Measurements from ENCODE around the gene PRXL2B. TPM values are rescaled to one million over a fixed set of nuclear protein-coding genes. Genes with fewer than 3 reads are reported as not detected.
A peak's percentile ranks its signal among the peaks of the same experiment; 100 is the strongest.

The PRXL2B gene
- total RNA-seq, 1 donor from 2014 or later = 26.3 TPM

DNA sequence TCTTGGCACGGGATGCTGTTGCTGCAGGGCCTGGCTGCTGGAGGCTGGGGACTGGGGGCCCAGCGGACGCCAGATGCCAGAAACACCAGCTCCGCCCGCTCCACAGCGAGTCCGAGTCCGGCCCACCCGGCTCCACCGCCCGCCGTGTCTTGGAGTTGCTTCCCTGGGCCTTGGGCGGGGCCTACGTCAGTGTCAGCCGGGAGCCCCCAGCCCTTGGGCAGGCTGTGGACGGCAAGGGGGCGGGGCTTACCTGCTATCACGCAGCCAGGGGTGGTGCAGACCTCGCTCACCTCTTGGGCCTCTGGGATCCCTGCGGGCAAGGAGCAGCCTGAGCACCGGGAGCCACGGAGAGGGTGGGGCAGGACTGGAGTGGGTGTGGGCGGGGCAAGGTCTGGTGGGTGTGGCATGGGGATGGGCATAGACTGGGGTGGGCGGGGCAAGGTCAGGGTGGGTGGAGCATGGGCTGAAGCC lies 24.5 kb downstream of the PRXL2B start:
- intact Hi-C loops (cut with DNase I) = no loop called here
- H3K27me3 ChIP-seq (ENCODE audit: low read depth) = peaks cover 9% of the 10 kb centered on the region
- DNase-seq = peak; percentile 69
- peaks cover 14% of the 10 kb centered on the region for H3K9me3 ChIP-seq
- peak overlapping the region; percentile 1 for H3K4me3 ChIP-seq
- H3K27ac ChIP-seq = no peak overlapping the region
- ATAC-seq = peak; percentile 65 to 68
- TF ChIP-seq, protein P1, sequence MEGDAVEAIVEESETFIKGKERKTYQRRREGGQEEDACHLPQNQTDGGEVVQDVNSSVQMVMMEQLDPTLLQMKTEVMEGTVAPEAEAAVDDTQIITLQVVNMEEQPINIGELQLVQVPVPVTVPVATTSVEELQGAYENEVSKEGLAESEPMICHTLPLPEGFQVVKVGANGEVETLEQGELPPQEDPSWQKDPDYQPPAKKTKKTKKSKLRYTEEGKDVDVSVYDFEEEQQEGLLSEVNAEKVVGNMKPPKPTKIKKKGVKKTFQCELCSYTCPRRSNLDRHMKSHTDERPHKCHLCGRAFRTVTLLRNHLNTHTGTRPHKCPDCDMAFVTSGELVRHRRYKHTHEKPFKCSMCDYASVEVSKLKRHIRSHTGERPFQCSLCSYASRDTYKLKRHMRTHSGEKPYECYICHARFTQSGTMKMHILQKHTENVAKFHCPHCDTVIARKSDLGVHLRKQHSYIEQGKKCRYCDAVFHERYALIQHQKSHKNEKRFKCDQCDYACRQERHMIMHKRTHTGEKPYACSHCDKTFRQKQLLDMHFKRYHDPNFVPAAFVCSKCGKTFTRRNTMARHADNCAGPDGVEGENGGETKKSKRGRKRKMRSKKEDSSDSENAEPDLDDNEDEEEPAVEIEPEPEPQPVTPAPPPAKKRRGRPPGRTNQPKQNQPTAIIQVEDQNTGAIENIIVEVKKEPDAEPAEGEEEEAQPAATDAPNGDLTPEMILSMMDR (IDR thresholded peaks at IDR 0.05) = no peak
- peaks cover 6% of the 10 kb centered on the region for H3K4me1 ChIP-seq
- no peaks in the 10 kb centered on the region for H3K36me3 ChIP-seq

DNA sequence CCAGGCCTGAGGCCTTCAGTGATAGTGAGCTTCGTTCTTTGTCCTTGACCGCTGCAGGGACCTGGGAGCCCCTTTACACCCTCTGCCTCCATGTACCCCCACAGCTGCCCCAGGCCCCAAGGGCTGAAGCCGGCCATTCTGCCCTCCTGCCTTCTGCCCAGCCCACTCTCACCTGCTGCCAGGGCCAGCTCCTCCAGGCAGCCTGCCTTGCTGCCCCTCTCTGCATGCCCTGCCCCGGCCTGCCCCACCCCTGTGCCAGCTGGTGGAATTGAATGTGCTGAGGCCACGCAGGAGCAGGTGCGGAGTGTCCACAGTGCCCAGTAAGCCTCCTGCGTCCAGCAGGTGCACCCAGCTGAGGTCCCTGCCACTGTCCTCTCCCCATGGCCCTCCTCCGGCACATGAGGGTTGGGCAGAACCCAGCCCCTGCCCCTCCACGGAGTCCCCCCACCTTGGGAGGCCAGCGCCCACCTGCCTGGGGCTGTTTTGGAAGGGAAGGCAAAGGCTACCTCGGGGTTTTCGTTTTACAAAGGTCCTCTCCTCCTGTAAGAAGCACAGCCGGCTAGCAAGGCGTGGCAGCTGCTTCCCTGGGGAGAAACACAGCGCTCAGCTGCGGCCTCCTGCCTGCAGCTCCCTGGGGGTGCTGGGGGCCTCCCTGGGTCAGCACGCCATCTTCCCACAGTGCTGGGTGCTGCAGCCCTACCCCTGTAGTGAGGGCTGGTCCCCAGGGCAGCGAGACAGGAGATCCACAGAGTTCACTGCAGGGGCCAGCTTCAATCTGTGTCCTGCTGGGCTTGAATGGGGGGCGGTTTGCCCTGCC lies 25.3 kb downstream of the PRXL2B start:
- Histone ChIP-seq H3K27me3 (ENCODE audit: low read depth) (peaks cover 5% of the 10 kb centered on the region), H3K9me3 (peaks cover 14% of the 10 kb centered on the region), H3K4me1 (peaks cover 6% of the 10 kb centered on the region), H3K36me3 (no peaks in the 10 kb centered on the region), H3K4me3 (no peak overlapping the region), H3K27ac (no peak overlapping the region)
- intact Hi-C loops (cut with DNase I) = no loop called here
- TF ChIP-seq, protein P1 (IDR thresholded peaks at IDR 0.05) = no peak
- DNase-seq (peak; percentile 34), ATAC-seq (no peak)

DNA sequence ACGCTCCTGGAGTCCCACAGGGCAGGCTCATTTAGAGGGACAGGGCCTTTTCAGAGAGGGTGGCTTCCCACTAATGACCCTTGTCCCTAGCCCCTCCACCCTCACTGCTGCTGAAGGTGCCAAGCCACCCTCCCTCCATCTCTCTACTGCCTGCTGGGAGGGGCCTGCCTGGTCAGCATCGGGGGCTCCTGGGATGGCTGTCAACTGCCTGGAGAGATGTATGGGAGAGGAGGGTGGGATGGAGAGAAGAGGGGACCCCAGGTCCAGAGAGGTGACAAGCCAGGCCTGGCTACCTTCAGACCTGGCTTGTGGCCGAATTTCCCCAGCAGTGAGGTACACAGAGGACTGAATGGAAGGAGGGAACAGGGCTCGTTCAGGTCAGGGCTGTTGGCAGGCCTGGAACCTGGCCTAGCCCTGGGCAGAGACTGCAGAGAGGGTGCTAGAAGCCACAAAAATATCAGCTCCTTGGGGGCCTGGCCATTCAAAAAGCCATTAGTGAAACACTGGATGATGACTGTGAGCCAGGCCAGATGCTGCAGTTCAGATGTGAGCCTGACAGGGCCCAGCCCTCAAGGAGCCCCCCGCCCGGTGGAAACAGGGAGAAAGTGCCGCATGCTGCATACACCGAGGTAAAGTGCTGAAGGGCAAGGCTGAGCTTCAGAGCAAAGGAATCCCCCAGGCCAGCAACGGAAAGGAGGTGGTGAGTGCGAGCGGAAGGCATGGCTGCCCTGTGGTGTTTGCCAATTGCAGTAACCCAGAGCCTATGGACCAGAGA lies 26.2 kb downstream of the PRXL2B start:
- H3K36me3 ChIP-seq = no peaks in the 10 kb centered on the region
- TF ChIP-seq, protein P1 (IDR thresholded peaks at IDR 0.05) = no peak
- ATAC-seq (no peak), DNase-seq (no peak)
- no peak overlapping the region for H3K4me3 ChIP-seq
- intact Hi-C loops (cut with DNase I) = no loop called here
- H3K4me1 ChIP-seq = peaks cover 6% of the 10 kb centered on the region
- no peak overlapping the region for H3K27ac ChIP-seq
- peaks cover 14% of the 10 kb centered on the region for H3K9me3 ChIP-seq
- H3K27me3 ChIP-seq (ENCODE audit: low read depth) = peaks cover 5% of the 10 kb centered on the region

DNA sequence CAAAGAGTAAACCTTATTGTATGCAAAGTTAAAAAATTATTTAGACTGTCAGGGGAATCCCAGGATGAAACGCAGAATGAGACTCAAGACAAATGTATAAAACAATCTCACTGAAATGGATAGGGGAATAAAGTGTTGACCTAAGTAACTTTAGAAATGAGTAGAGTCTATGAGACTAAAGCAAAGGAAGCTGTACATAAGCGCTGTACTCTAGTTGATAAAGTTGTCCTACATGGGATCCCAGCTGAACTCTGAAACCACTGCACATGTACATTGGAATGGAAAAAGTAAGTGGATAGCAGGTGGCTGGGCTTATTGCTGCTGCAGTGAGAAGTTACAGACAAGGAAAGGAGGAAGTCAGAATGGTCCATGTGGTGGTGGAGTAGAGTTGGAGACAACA lies 27.6 kb downstream of the PRXL2B start:
- no peak overlapping the region for H3K4me3 ChIP-seq
- DNase-seq (no peak), ATAC-seq (no peak)
- H3K27me3 ChIP-seq (ENCODE audit: low read depth) = peaks cover 5% of the 10 kb centered on the region
- intact Hi-C loops (cut with DNase I) = no loop called here
- H3K9me3 ChIP-seq = peaks cover 14% of the 10 kb centered on the region
- TF ChIP-seq, protein P1 (IDR thresholded peaks at IDR 0.05) = no peak
- no peak overlapping the region for H3K27ac ChIP-seq
- H3K36me3 ChIP-seq = no peaks in the 10 kb centered on the region
- peaks cover 6% of the 10 kb centered on the region for H3K4me1 ChIP-seq

DNA sequence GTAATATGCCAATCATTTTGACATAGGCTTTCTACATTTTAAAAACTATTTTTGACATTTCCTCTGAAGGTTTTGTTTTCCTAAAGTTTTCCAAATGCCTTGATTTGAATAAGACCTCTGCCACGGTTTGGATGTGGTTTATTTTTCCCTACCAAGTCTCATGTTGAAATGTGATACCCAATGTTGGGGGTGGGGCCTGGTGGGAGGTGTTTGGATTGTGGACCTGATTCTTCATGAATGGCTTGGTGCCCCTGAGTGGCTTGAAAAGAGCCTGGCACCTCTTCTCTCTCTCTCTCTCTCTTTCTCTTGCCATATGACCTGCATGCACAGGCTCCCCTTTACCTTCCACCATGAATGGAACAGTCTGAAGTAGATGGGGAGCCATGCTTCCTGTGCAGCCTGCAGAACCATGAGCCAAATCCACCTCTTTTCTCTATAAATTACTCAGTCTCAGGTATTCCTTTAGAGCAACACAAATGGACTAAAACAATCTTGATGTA lies 31.4 kb downstream of the PRXL2B start:
- DNase-seq = no peak
- no peaks in the 10 kb centered on the region for H3K36me3 ChIP-seq
- H3K9me3 ChIP-seq = peaks cover 14% of the 10 kb centered on the region

More for the DNA sequence above, 31.4 kb downstream of the PRXL2B start:
- H3K4me1 ChIP-seq = no peaks in the 10 kb centered on the region
- H3K27ac ChIP-seq = no peak overlapping the region
- no peak overlapping the region for H3K4me3 ChIP-seq
- TF ChIP-seq, protein P1 (IDR thresholded peaks at IDR 0.05) = no peak
- intact Hi-C loops (cut with DNase I) = no loop called here
- H3K27me3 ChIP-seq (ENCODE audit: low read depth) = no peaks in the 10 kb centered on the region
- ATAC-seq = no peak

All from lower lobe of right lung (tissue), 2 donors.